Adrenal gland (tissue), 5 donors: ENCODE data around the gene TMEM231.

ENCODE experiments used
- POLR2A ChIP-seq, 2 donors: fragments of 450-650 bp; IDR thresholded peaks; one replicate each; pipeline ENCODE4 v1.6.1; 2017; ENCODE audit warnings: antibody characterized with exemption in 2 of 2, mild to moderate bottlenecking in 2 of 2, moderate library complexity in 1 of 2
- TF ChIP-seq, protein P1 (sequence below), 6 experiments: fragments of 450-650 bp in 4 of 6; fragments of 200-600 bp in 2 of 6; sonication (generic) in 1 of 6; IDR thresholded peaks; 1 replicate in 5 of 6; 2 replicates in 1 of 6; pipeline versions ENCODE4 v1.5.1 to v1.8.0; 2016 to 2021; ENCODE audit warnings: antibody characterized with exemption in 6 of 6, mild to moderate bottlenecking in 2 of 6, moderate library complexity in 1 of 6
- donor health status: DM: no; HTN: no; CAD: no.

DNA sequence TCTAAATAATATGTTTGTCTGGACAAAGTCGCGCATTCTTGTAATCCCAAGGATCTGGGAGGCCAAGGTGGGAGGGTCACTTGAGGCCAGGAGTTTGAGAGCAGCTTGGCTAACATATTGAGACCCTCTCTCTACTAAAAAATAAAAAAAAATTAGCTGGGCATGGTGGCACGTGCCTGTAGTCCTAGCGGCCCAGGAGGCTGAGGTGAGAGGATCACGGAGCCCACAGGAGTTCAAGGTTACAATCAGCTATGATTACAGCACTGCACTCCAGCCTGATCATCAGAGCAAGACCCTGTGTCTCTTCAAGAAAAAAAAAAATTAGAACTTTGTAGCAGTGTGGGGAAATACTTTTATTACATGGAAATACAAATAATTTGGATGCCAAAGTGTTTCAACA is 54.7 kb downstream of the TMEM231 start:
- TF ChIP-seq, protein P1, sequence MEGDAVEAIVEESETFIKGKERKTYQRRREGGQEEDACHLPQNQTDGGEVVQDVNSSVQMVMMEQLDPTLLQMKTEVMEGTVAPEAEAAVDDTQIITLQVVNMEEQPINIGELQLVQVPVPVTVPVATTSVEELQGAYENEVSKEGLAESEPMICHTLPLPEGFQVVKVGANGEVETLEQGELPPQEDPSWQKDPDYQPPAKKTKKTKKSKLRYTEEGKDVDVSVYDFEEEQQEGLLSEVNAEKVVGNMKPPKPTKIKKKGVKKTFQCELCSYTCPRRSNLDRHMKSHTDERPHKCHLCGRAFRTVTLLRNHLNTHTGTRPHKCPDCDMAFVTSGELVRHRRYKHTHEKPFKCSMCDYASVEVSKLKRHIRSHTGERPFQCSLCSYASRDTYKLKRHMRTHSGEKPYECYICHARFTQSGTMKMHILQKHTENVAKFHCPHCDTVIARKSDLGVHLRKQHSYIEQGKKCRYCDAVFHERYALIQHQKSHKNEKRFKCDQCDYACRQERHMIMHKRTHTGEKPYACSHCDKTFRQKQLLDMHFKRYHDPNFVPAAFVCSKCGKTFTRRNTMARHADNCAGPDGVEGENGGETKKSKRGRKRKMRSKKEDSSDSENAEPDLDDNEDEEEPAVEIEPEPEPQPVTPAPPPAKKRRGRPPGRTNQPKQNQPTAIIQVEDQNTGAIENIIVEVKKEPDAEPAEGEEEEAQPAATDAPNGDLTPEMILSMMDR (IDR thresholded peaks at IDR 0.05) = no peak
- no peak for TF ChIP-seq POLR2A (IDR thresholded peaks at IDR 0.05)
